Pulmonary artery endothelial cell (primary cell): Measurements from ENCODE around the gene TAP2. TPM values are rescaled to one million over a fixed set of nuclear protein-coding genes. Genes with fewer than 3 reads are reported as not detected.
"Not testable (repeated sequence)": the region's sequence is repeated elsewhere in the genome, so short reads cannot be mapped to it uniquely, and the experiment has no call there.

ENCODE experiments used
- DNase-seq: peaks from one replicate; pipeline ENCODE4 v3.0.0-alpha.2; 2011; ENCODE audit warnings: low read depth, low spot score
- total RNA-seq: library from RNA; depleted of rRNA; stranded (reverse); fragments of >200 nt; gene quantifications from 2 replicates; pipeline ENCODE4 v1.2.3, GENCODE V29; 2014

Gene TAP2
- 35.9 and 45.6 TPM in 2 replicates for total RNA-seq

DNA sequence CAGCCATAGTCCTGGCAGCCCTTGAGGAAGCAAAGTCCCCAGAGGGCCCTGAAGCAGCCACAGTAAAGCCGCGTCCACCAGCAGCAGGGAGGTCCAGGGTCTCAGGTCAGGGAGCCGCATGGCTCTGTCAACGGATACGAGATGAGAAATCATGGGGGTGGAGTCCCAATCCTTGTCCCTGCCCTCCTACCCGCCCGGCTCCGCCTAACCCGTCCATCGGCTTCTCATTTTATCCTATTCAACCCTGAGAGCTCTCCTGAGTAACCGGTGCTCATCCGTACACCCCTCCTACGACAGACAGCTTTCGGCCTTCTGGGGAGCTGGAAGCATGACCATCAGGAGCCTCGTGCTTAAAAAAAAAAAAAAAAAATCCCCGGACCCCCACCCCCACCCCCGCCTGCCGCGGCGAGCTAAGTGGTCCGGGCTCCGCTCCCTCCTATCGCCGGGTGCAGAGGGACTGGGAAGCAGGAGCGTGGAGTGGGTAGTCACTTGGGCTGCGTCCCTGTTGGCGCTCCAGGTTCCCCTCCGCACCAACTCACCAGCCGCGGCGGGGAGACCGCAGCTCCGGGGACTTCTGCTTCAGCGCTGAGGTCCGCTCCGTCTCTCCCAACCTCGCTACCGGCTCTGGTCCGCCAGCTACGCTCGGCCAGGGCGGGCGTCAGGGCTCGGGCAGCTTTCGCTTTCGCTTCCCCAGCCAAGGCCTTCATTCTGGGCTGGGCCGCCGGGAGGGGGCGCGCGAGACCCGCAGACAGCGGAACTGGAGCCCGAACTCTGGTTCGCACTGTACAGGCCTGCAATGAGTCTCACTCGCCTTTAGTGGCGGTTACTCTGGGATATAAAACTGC is at the start of gene TAP2:
TAP2 (minus strand) TSS at position 626 of the 845 bp plus-strand sequence; CDS start at position 120, 506 bp downstream.
- DNase-seq: peak; percentile 69

DNA sequence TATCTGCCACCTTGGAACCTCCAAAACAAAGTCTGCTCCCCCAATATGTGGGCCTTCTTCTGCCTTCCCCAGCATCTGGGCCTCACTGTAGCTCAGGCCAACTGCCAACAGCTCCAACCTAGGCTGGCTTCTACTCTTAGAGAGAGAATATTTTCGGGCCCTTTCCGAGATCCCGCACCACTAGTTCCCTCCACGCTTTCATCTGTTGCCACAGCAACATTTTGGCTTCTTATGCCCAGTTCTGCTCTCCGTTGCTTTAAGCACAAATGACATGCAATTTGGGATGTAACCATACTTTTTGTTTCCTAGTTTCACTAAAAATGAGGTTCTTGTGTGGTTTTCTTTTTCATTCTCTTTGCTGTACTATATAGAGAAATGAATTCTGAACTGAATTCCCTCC is 49.1 kb upstream of the TAP2 start:
- no peak for DNase-seq

GRCh38 chr6:32886681-32887383 is 48.3 kb upstream of the TAP2 start:
- no peak for DNase-seq

DNA sequence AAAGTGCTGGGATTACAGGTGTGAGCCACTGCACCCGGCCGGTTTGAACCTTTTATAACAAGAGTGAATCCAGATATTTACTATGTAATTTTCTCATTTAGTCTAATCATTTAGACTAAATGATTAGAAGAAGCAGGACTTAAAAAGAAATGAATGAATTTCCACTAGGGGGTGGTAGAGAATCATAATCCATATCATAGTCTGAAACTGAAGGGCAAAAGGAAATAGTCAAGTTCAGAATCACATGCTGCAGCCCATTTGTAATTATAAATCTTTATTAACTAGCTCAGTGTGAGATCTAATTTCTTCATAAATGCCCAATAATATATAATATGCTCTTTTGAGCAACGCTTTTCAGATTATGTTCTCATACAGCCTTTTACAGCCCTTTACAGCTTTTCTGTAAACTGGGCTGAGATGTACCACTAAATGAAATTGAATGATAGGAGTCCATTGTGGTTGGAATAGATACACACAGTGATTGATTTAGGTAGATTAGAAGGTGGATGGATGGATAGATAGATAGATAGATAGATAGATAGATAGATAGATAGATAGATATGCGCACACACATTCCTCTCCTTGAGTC is 47.3 kb upstream of the TAP2 start:
- DNase-seq: peak; percentile 46

DNA sequence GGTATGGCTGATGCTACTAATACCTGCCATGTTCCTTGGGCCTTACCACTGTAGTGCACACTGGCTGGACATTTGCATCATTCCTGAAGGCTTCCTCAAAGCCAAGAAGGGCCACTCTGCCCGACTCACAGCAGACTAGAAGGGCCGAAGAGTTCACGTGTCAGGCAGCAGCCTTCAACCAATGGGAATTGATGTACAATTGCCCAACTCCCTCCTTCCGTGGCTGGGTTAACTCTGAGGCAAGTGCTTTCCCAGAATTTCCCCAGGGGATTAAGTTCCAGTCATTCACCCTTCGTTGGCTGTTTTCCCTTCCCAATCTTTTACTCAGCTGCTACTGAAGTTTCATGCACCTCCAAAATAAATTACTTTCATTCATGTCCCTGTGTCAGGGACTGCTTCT is 45.2 kb upstream of the TAP2 start:
- no peak for DNase-seq

DNA sequence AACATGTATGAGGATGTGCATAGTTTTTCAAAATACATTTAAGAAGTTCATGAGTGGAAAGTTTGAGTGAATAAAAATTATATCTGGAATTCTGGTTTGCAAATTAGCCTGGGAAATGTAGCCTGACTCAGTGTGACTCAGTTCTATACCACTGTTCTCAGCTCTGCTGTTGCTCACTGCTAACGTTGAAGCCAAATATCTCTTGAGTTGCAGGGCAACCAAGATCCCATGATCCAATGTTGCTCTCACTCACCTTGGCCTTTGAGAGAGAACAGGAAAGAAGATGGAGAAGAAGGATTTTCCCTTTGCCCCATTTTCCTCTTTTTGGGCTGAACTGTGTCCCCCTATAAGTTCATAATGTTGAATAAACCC is 44.3 kb upstream of the TAP2 start:
- DNase-seq: no peak

DNA sequence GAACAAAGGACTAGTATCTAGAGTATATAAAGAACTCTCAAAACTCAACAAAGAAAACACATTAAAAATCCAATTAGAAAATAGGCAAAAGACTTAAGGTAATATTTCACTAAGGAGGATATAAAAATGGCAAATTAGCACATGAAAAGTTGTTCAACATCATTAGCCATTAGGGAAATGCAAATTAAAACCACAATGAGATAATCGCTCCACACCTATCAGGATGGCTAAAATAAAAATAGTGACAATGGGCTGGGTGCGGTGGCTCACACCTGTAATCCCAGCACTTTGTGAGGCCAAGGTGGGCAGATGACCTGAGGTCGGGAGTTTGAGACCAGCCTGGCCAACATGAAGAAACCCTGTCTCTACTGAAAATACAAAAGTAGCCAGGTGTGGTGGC is 42.4 kb upstream of the TAP2 start:
- not testable (repeated sequence) for DNase-seq

- DNase-seq: no peak
These were observed 41.2 kb upstream of the TAP2 start for GRCh38 chr6:32879691-32880090.

GRCh38 chr6:32876603-32877002 is 38.1 kb upstream of the TAP2 start:
- no peak for DNase-seq

- not testable (repeated sequence) for DNase-seq
These were observed 35.4 kb upstream of the TAP2 start for GRCh38 chr6:32873947-32874346.

DNA sequence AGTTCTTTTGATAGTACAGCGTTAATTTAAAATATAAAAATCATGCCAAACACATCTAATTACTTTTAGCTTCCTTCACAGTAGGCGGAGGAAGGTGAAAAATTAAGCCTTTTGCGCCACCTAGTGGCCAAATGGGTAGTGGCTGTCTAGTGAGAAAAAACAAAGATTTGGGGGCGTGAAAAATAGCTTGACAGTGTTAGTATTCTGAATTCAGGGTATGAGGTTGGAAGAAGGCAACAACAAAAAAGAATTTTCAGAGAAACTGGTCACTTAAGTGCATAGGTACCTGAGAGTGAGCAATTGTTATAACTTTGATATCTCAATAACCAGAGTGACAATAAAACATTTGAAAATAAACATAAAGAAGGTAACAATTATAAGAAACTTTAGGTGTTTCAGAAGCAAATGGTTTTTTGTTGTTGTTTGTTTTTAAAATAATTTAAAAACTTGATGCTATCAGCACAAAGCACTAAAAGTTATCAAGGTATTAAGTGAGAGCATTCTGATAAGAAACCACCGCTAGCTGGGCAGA is 29.8 kb upstream of the TAP2 start:
- DNase-seq: no peak

- no peak for DNase-seq
These were observed 29.2 kb upstream of the TAP2 start for GRCh38 chr6:32867554-32868256.

DNA sequence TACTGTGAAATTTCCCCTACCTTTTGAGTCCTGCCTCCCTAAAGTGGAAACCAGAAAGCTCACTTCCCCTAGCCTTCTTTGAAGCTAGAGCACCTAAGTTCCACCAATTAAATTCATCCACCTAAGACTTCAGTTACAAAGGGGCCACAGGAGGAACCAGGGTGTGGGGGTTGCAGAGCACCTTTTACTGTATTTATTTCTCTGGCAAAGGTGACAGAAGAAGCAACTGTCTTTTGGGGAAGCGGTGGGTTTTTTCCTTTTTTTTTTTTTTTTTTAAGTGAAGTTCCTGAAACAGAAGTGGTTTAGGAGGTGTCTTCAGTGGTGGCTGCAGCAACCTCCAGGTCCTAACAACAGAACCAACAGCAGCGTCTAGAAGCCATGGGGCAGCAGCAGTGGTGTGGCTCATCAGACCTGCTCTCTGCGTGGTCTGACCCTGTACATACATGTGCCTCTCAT is 28.5 kb upstream of the TAP2 start:
- no peak for DNase-seq

DNA sequence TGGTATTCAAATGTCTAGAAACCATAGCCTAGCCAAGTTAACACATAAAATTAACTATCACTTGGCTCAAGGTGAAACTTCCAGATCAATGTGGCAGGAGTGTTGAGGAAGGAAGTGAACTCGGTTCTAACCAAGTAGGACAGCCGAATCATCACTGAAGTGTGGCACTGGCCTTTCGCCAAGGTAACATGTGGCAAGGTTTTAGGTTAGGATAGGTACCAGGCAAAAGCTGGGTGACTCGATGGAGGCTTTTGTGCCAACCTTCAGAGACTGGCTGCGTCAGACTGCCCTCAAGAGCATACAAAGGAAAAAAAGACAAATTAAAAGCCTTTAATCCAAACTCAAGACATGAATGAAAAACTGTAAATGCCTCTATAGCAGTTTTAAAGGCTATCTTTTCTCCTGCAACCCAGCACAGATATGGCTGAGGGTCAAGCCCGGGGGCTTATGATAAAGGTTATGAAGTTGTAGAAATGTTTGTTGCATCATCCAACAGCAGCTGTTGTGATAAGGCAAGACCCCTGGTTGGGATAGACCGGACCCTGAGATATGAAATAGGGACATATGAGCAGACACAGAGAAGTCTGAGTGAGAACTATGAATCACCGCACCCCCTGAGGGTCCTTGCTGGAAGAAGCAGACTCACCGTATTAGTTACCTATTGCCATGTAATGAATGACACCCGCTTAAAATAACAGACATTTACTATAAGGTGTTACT is 27.3 kb upstream of the TAP2 start:
- DNase-seq: no peak

DNA sequence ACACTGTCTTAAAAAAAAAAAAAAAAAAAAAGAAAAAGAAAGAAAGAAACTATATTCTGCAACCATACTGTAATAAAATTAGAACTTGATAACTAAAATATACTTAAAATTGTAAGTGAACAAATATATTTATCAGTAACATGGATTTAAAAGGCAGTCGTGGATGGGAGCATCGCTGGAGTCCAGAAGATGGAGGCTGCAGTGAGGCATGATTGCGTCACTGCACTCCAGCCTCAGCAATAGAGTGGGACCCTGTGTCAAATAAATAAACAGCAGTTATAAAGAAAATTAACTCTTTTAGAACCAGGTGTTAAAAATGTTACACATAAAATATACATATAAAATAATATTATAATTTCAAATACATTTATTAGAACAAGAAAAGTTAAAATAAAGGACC is 24.2 kb upstream of the TAP2 start:
- DNase-seq: no peak

DNA sequence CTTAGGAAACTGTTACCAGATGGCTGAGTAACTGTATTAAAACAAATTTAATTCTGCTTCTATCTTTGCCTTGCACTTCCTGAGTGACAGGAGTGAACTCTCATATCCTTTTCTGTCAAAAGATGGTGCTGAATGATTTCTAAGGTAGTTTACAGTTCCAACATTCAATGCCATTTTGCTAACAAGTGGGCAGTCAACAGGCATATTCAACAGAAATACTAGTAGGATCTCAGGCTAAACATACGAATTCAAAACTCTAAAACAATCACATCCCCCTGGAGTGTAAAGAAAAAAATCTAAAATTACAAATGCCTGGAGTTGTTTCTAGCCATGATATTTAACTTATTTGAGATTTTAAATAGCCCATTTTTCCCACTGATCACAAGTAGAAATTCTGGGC is 22.1 kb upstream of the TAP2 start:
- no peak for DNase-seq

- DNase-seq: no peak
These were observed 19.7 kb upstream of the TAP2 start for GRCh38 chr6:32858194-32858593.

DNA sequence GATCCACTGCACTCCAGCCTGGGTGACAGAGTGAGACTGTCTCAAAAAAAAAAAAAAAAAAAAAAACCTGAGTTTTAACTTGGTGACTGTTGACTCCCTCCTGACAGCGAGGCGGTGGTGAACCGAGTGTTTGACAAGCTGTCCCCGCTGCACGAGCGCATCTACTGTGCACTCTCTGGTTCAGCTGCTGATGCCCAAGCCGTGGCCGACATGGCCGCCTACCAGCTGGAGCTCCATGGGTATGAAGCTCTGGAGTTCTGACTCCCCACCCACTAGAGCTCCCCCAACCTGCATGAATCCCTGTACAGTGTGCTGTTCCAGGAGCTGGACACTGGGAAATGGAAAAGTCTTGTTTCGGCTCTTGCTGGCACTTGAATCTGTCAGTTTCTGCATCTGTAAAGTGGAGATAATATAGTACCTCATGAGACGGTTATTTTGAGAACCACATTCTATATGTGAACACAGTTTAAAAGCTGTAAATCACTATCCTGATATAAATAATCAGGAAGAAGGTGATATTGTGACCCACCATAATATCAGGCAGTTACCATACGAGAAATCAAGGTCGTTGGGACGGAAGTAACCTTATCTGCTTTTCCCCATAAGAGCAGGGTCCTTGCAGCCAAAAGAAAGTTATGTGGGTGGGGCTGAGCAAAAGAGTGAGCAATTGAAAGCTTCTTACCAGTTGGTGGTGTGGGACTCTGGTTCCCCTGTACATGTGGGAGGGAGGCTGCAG is 18.8 kb upstream of the TAP2 start:
- DNase-seq: no peak

- no peak for DNase-seq
These were observed 17.1 kb upstream of the TAP2 start for GRCh38 chr6:32855467-32856174.
